ENCODE measurements around the gene WDR77.

The WDR77 gene

GRCh38 chr1:111407301-111407700 lies 41.8 kb downstream of the WDR77 start:
- Histone ChIP-seq H3K36me3 (replicated peaks in 1 of 2; ENCODE audit: control insufficient read depth in 2 of 2, insufficient read depth in 2 of 2, low read length in 2 of 2) (no peaks in the 10 kb centered on the region), H3K79me1 (ENCODE audit: low read depth, low read length) (no peaks in the 10 kb centered on the region), H3K14ac (ENCODE audit: low read length) (no peak overlapping the region), H3K18ac (ENCODE audit: low read length) (no peak overlapping the region), H4K91ac (ENCODE audit: low read depth, low read length, poor library complexity) (no peak overlapping the region), H3K27ac (replicated peaks; ENCODE audit: low read length) (no peak overlapping the region), H3K23ac (ENCODE audit: low read depth, low read length, poor library complexity) (no peak overlapping the region), H3K9me3 (replicated peaks in 1 of 2; ENCODE audit: control insufficient read depth in 2 of 2, insufficient read depth in 1 of 2, low read depth in 1 of 2, low read length in 2 of 2) (no peaks in the 10 kb centered on the region), H2BK5ac (ENCODE audit: low read length) (no peak overlapping the region), H2BK12ac (ENCODE audit: low read length) (no peak overlapping the region), H3K4me3 (ENCODE audit: low read length in 2 of 2) (no peak overlapping the region), H3K4me1 (ENCODE audit: control insufficient read depth in 2 of 2, insufficient read depth in 1 of 2, low read depth in 1 of 2, low read length in 2 of 2) (peaks cover 0 to 1% of the 10 kb centered on the region in 2 donors), H4K8ac (ENCODE audit: low read depth, low read length) (no peak overlapping the region), H3K27me3 (ENCODE audit: control insufficient read depth in 3 of 3, insufficient read depth in 3 of 3, low read depth in 1 of 3, low read length in 3 of 3) (peaks cover 0 to 10% (median 0%) of the 10 kb centered on the region in 3 experiments), H3K9ac (ENCODE audit: low read depth, low read length, poor library complexity) (no peak overlapping the region), H2BK15ac (ENCODE audit: low read length) (no peak overlapping the region), H2AFZ (ENCODE audit: low read length) (no peak overlapping the region), H2AK5ac (ENCODE audit: low read depth, low read length) (no peak overlapping the region), H3K4ac (ENCODE audit: low read length) (no peak overlapping the region), H3K4me2 (ENCODE audit: insufficient read depth, low read length, poor library complexity, severe bottlenecking) (no peak overlapping the region), H2BK120ac (ENCODE audit: low read depth, low read length) (no peak overlapping the region)
- DNase-seq (ENCODE audit: low spot score), result no peak
- no CpG with 5 or more reads among the region's 6 CpGs for whole genome bisulfite sequencing, 2 donors (ENCODE audit: extremely low coverage in 2 of 2, insufficient read length in 2 of 2, insufficient replicate concordance in 1 of 2)

- Histone ChIP-seq H2AK5ac (ENCODE audit: low read depth, low read length) (no peak overlapping the region), H3K9ac (ENCODE audit: low read depth, low read length, poor library complexity) (no peak overlapping the region), H3K4me3 (ENCODE audit: low read length in 2 of 2) (no peak overlapping the region), H2BK15ac (ENCODE audit: low read length) (no peak overlapping the region), H3K4ac (ENCODE audit: low read length) (no peak overlapping the region), H3K27me3 (ENCODE audit: control insufficient read depth in 3 of 3, insufficient read depth in 3 of 3, low read depth in 1 of 3, low read length in 3 of 3) (peaks cover 0 to 11% (median 0%) of the 10 kb centered on the region in 3 experiments), H3K14ac (ENCODE audit: low read length) (no peak overlapping the region), H3K4me2 (ENCODE audit: insufficient read depth, low read length, poor library complexity, severe bottlenecking) (no peak overlapping the region), H3K23ac (ENCODE audit: low read depth, low read length, poor library complexity) (no peak overlapping the region), H2BK12ac (ENCODE audit: low read length) (no peak overlapping the region), H3K9me3 (replicated peaks in 1 of 2; ENCODE audit: control insufficient read depth in 2 of 2, insufficient read depth in 1 of 2, low read depth in 1 of 2, low read length in 2 of 2) (no peaks in the 10 kb centered on the region), H2BK5ac (ENCODE audit: low read length) (no peak overlapping the region), H3K79me1 (ENCODE audit: low read depth, low read length) (no peaks in the 10 kb centered on the region), H4K8ac (ENCODE audit: low read depth, low read length) (no peak overlapping the region), H2AFZ (ENCODE audit: low read length) (no peak overlapping the region), H2BK120ac (ENCODE audit: low read depth, low read length) (no peak overlapping the region), H3K4me1 (ENCODE audit: control insufficient read depth in 2 of 2, insufficient read depth in 1 of 2, low read depth in 1 of 2, low read length in 2 of 2) (peaks cover 0 to 1% of the 10 kb centered on the region in 2 donors), H3K27ac (replicated peaks; ENCODE audit: low read length) (no peak overlapping the region), H4K91ac (ENCODE audit: low read depth, low read length, poor library complexity) (no peak overlapping the region), H3K36me3 (replicated peaks in 1 of 2; ENCODE audit: control insufficient read depth in 2 of 2, insufficient read depth in 2 of 2, low read length in 2 of 2) (no peaks in the 10 kb centered on the region), H3K18ac (ENCODE audit: low read length) (no peak overlapping the region)
- no peak for DNase-seq (ENCODE audit: low spot score)
- WGBS, 2 donors (ENCODE audit: extremely low coverage in 2 of 2, insufficient read length in 2 of 2, insufficient replicate concordance in 1 of 2), result no CpG with 5 or more reads among the region's 2 CpGs
These were observed 42.7 kb downstream of the WDR77 start for GRCh38 chr1:111406321-111406768.

- WGBS, 2 donors (ENCODE audit: extremely low coverage in 2 of 2, insufficient read length in 2 of 2, insufficient replicate concordance in 1 of 2), result no CpG with 5 or more reads among the region's 4 CpGs
- H3K9me3 ChIP-seq (replicated peaks in 1 of 2; ENCODE audit: control insufficient read depth in 2 of 2, insufficient read depth in 1 of 2, low read depth in 1 of 2, low read length in 2 of 2), result no peaks in the 10 kb centered on the region
- no peak overlapping the region for H2BK120ac ChIP-seq (ENCODE audit: low read depth, low read length)
- no peak for DNase-seq (ENCODE audit: low spot score)
- H3K18ac ChIP-seq (ENCODE audit: low read length), result no peak overlapping the region
- no peak overlapping the region for H2BK5ac ChIP-seq (ENCODE audit: low read length)
- H3K14ac ChIP-seq (ENCODE audit: low read length), result no peak overlapping the region
- no peak overlapping the region for H3K23ac ChIP-seq (ENCODE audit: low read depth, low read length, poor library complexity)
- no peak overlapping the region for H4K8ac ChIP-seq (ENCODE audit: low read depth, low read length)
- no peak overlapping the region for H2BK15ac ChIP-seq (ENCODE audit: low read length)
- no peaks in the 10 kb centered on the region for H3K36me3 ChIP-seq (replicated peaks in 1 of 2; ENCODE audit: control insufficient read depth in 2 of 2, insufficient read depth in 2 of 2, low read length in 2 of 2)
- no peak overlapping the region for H3K4me2 ChIP-seq (ENCODE audit: insufficient read depth, low read length, poor library complexity, severe bottlenecking)
- H2BK12ac ChIP-seq (ENCODE audit: low read length), result no peak overlapping the region
- H3K4ac ChIP-seq (ENCODE audit: low read length), result no peak overlapping the region
- H2AFZ ChIP-seq (ENCODE audit: low read length), result no peak overlapping the region
- no peak overlapping the region for H3K27ac ChIP-seq (replicated peaks; ENCODE audit: low read length)
- no peak overlapping the region for H3K4me3 ChIP-seq (ENCODE audit: low read length in 2 of 2)
- H3K27me3 ChIP-seq (ENCODE audit: control insufficient read depth in 3 of 3, insufficient read depth in 3 of 3, low read depth in 1 of 3, low read length in 3 of 3), result peaks cover 0 to 20% (median 0%) of the 10 kb centered on the region in 3 experiments
- H3K9ac ChIP-seq (ENCODE audit: low read depth, low read length, poor library complexity), result no peak overlapping the region
- H2AK5ac ChIP-seq (ENCODE audit: low read depth, low read length), result no peak overlapping the region
- H3K79me1 ChIP-seq (ENCODE audit: low read depth, low read length), result no peaks in the 10 kb centered on the region
- peaks cover 0 to 1% of the 10 kb centered on the region in 2 donors for H3K4me1 ChIP-seq (ENCODE audit: control insufficient read depth in 2 of 2, insufficient read depth in 1 of 2, low read depth in 1 of 2, low read length in 2 of 2)
- no peak overlapping the region for H4K91ac ChIP-seq (ENCODE audit: low read depth, low read length, poor library complexity)
These were observed 44.5 kb downstream of the WDR77 start for GRCh38 chr1:111404588-111404987.

- no peak for DNase-seq (ENCODE audit: low spot score)
- peaks cover 0 to 20% (median 0%) of the 10 kb centered on the region in 3 experiments for H3K27me3 ChIP-seq (ENCODE audit: control insufficient read depth in 3 of 3, insufficient read depth in 3 of 3, low read depth in 1 of 3, low read length in 3 of 3)
- no peak overlapping the region for H3K27ac ChIP-seq (replicated peaks; ENCODE audit: low read length)
- no peak overlapping the region for H2AK5ac ChIP-seq (ENCODE audit: low read depth, low read length)
- H3K9ac ChIP-seq (ENCODE audit: low read depth, low read length, poor library complexity), result no peak overlapping the region
- no peak overlapping the region for H2BK15ac ChIP-seq (ENCODE audit: low read length)
- no peak overlapping the region for H3K23ac ChIP-seq (ENCODE audit: low read depth, low read length, poor library complexity)
- no peaks in the 10 kb centered on the region for H3K36me3 ChIP-seq (replicated peaks in 1 of 2; ENCODE audit: control insufficient read depth in 2 of 2, insufficient read depth in 2 of 2, low read length in 2 of 2)
- H2BK12ac ChIP-seq (ENCODE audit: low read length), result no peak overlapping the region
- no peak overlapping the region for H2BK5ac ChIP-seq (ENCODE audit: low read length)
- H3K4ac ChIP-seq (ENCODE audit: low read length), result no peak overlapping the region
- no peak overlapping the region for H3K14ac ChIP-seq (ENCODE audit: low read length)
- no peak overlapping the region for H3K18ac ChIP-seq (ENCODE audit: low read length)
- H4K8ac ChIP-seq (ENCODE audit: low read depth, low read length), result no peak overlapping the region
- H2AFZ ChIP-seq (ENCODE audit: low read length), result no peak overlapping the region
- H2BK120ac ChIP-seq (ENCODE audit: low read depth, low read length), result no peak overlapping the region
- H3K4me2 ChIP-seq (ENCODE audit: insufficient read depth, low read length, poor library complexity, severe bottlenecking), result no peak overlapping the region
- H3K4me3 ChIP-seq (ENCODE audit: low read length in 2 of 2), result no peak overlapping the region
- H3K4me1 ChIP-seq (ENCODE audit: control insufficient read depth in 2 of 2, insufficient read depth in 1 of 2, low read depth in 1 of 2, low read length in 2 of 2), result peaks cover 0 to 1% of the 10 kb centered on the region in 2 donors
- no peaks in the 10 kb centered on the region for H3K79me1 ChIP-seq (ENCODE audit: low read depth, low read length)
- H4K91ac ChIP-seq (ENCODE audit: low read depth, low read length, poor library complexity), result no peak overlapping the region
- no CpG with 5 or more reads among the region's 5 CpGs for WGBS, 2 donors (ENCODE audit: extremely low coverage in 2 of 2, insufficient read length in 2 of 2, insufficient replicate concordance in 1 of 2)
- H3K9me3 ChIP-seq (replicated peaks in 1 of 2; ENCODE audit: control insufficient read depth in 2 of 2, insufficient read depth in 1 of 2, low read depth in 1 of 2, low read length in 2 of 2), result no peaks in the 10 kb centered on the region
These were observed 47.0 kb downstream of the WDR77 start for GRCh38 chr1:111402083-111402482.

Data from neuronal stem cell (in vitro differentiated cells).